OCI-LY7 (cell line): Measurements from ENCODE around the gene PHACTR1. TPM values are rescaled to one million over a fixed set of nuclear protein-coding genes. Genes with fewer than 3 reads are reported as not detected.

Experiments
- BruUV-seq: library from RNA; stranded (reverse); fragments of 400-500 nt; replicated peaks from 2 replicates; lab custom pipeline; 2021; lab: Mats Ljungman, UMichigan
- CTCF ChIA-PET: fragments of 300-600 bp; sonication (Branson Sonifier 250); formaldehyde crosslinking; loops from one replicate; lab custom pipeline; 2022; ENCODE audit warnings: antibody characterized with exemption; ENCODE audit not compliant: unreplicated experiment; lab: Charles Lee
- POLR2A ChIA-PET: fragments of 300-600 bp; sonication (Branson Sonifier 250); formaldehyde crosslinking; loops from one replicate; lab custom pipeline; 2022; ENCODE audit warnings: antibody characterized with exemption; lab: Charles Lee
- DNase-seq: peaks from one replicate; pipeline ENCODE4 v3.0.0-alpha.2; 2015; ENCODE audit warnings: low spot score
- H2AFZ ChIP-seq: fragments of 200-600 bp; sonication (generic), shearing (Covaris generic); 2 replicates; pipeline ENCODE4 v1.6.1; 2014; ENCODE audit warnings: mild to moderate bottlenecking, antibody characterized with exemption, low read length, moderate library complexity
- H3K27ac ChIP-seq: fragments of 200-600 bp; sonication (generic); 2 replicates; pipeline ENCODE4 v1.5.1; 2014; ENCODE audit warnings: mixed run types, low read depth, mild to moderate bottlenecking, moderate library complexity, low read length, inconsistent platforms; ENCODE audit not compliant: poor library complexity, severe bottlenecking
- H3K36me3 ChIP-seq: fragments of 200-600 bp; sonication (generic); 2 replicates; pipeline ENCODE4 v1.6.1; 2014; ENCODE audit warnings: mild to moderate bottlenecking, antibody characterized with exemption, low read length, moderate library complexity, mixed read lengths; ENCODE audit not compliant: insufficient read depth
- H3K4me1 ChIP-seq: fragments of 200-600 bp; sonication (generic); 2 replicates; pipeline ENCODE4 v1.5.1; 2014; ENCODE audit warnings: mild to moderate bottlenecking, low read length; ENCODE audit not compliant: insufficient read depth, poor library complexity, severe bottlenecking
- H3K4me2 ChIP-seq: fragments of 200-600 bp; sonication (generic); 2 replicates; pipeline ENCODE4 v1.6.1; 2014; ENCODE audit warnings: mild to moderate bottlenecking, low read length
- H3K4me3 ChIP-seq: fragments of 200-600 bp; sonication (generic); 2 replicates; pipeline ENCODE4 v1.5.1; 2014; ENCODE audit warnings: mild to moderate bottlenecking, low read depth, low read length; ENCODE audit not compliant: poor library complexity, severe bottlenecking
- H3K79me2 ChIP-seq: fragments of 200-600 bp; sonication (generic); 2 replicates; pipeline ENCODE4 v1.6.1; 2016; ENCODE audit warnings: low read depth, mild to moderate bottlenecking, low read length, moderate library complexity, mixed read lengths; ENCODE audit not compliant: insufficient read depth
- H3K9me2 ChIP-seq: fragments of 200-600 bp; sonication (generic); 2 replicates; pipeline ENCODE4 v1.6.1; 2016; ENCODE audit warnings: mild to moderate bottlenecking, low read length, mixed read lengths; ENCODE audit not compliant: insufficient read depth
- H3K9me3 ChIP-seq: fragments of 200-600 bp; sonication (generic); 2 replicates; pipeline ENCODE4 v1.6.1; 2014; ENCODE audit warnings: mild to moderate bottlenecking, mixed run types, low read length, mixed read lengths
- H4K20me1 ChIP-seq: fragments of 200-600 bp; sonication (generic); 2 replicates; pipeline ENCODE4 v1.6.1; 2014; ENCODE audit warnings: mild to moderate bottlenecking, antibody characterized with exemption, low read length, moderate library complexity, mixed read lengths; ENCODE audit not compliant: insufficient read depth
- EZH2phosphoT487 ChIP-seq: fragments of 200-600 bp; sonication (generic); IDR thresholded peaks from 2 replicates; pipeline ENCODE4 v1.6.1; 2018; ENCODE audit warnings: low read depth, borderline replicate concordance, mild to moderate bottlenecking, mixed run types, antibody characterized with exemption, low read length, moderate library complexity, mixed read lengths
- intact Hi-C: fragments of 100-400 bp; cut with micrococcal nuclease; formaldehyde crosslinking; loops from one replicate; pipeline ENCODE4 v1.10.0; 2022; ENCODE audit not compliant: unreplicated experiment
- total RNA-seq, 2 experiments: library from RNA; depleted of rRNA in 1 of 2; stranded (reverse); fragments of >200 nt in 1 of 2; shearing (Covaris generic) in 1 of 2; gene quantifications; 2 replicates each; pipeline ENCODE4 v1.2.3, GENCODE V29; 2014 to 2022
- TF ChIP-seq, protein P1 (sequence below): fragments of 200-600 bp; sonication (generic); conservative IDR thresholded peaks from 2 replicates; pipeline ENCODE4 v1.5.1; 2014; ENCODE audit warnings: mild to moderate bottlenecking, antibody characterized with exemption, low read length, moderate library complexity, mixed read lengths

Gene PHACTR1
- total RNA-seq, 2 experiments from 2014 or later = 25.1 to 46.6 TPM

DNA sequence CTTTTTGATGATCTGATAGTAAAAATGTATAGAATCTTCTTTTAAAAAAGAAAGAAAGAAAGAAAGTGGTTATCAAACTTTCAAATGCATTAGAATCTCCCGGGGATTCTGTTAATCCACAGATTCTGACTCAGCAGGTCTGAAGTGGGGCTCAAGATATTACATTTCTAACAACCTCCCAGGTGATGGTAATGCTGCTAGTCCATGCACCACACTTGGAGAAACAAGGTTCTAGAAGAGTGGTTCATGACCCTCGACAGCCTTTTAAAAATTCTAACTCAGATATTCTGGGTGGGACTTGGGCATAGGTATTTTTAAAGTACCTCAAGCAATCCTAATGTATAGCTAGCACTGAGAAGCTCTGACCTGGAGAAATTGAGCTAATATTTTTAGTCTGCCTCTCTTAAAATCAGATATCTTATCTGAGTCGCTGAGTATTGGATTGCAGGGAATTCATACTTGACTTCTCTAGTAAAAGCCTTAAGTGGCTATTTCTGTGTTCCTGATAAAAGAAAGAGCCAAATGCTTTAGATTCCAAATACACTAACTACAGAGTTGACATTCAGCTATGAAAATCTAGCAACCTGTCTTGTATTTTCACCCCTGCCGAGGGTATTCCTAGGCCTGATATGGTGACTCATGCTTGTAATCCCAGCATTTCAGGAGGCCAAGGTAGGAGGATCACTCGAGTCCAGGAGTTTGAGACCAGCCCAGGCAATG is 252.4 kb downstream of the PHACTR1 start:
- no TSS peak for BruUV-seq
- CTCF ChIA-PET = no interaction called here

DNA sequence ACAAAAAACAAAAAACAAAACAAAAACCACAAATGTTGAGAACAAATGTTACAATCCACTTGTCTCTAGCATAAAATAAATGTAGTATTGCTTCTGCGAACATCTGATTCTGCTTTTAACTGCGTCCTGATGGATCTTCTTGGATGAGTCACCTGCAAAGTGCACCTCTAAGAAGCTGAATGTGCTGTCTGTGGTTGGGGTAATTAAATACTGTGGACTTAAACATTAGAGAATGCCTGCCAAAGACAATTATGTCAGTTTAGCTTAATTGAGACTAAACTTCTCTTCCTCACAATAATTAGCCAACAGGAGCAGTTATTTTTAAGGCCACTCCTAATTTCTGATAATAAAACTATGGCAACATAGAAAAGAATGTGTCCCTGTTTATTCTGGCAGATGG is 253.4 kb downstream of the PHACTR1 start:
- no peaks in the 10 kb centered on the region for H3K9me2 ChIP-seq
- intact Hi-C loops = no loop called here
- no peak for DNase-seq
- no peak overlapping the region for H3K4me3 ChIP-seq
- H3K4me1 ChIP-seq = no peaks in the 10 kb centered on the region
- POLR2A ChIA-PET = no interaction called here
- H4K20me1 ChIP-seq = no peaks in the 10 kb centered on the region
- no peak overlapping the region for H2AFZ ChIP-seq
- no TSS peak for BruUV-seq
- TF ChIP-seq, protein P1, sequence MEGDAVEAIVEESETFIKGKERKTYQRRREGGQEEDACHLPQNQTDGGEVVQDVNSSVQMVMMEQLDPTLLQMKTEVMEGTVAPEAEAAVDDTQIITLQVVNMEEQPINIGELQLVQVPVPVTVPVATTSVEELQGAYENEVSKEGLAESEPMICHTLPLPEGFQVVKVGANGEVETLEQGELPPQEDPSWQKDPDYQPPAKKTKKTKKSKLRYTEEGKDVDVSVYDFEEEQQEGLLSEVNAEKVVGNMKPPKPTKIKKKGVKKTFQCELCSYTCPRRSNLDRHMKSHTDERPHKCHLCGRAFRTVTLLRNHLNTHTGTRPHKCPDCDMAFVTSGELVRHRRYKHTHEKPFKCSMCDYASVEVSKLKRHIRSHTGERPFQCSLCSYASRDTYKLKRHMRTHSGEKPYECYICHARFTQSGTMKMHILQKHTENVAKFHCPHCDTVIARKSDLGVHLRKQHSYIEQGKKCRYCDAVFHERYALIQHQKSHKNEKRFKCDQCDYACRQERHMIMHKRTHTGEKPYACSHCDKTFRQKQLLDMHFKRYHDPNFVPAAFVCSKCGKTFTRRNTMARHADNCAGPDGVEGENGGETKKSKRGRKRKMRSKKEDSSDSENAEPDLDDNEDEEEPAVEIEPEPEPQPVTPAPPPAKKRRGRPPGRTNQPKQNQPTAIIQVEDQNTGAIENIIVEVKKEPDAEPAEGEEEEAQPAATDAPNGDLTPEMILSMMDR = no peak
- H3K9me3 ChIP-seq = no peaks in the 10 kb centered on the region
- H3K36me3 ChIP-seq = no peaks in the 10 kb centered on the region
- CTCF ChIA-PET = no interaction called here
- no peak overlapping the region for H3K4me2 ChIP-seq
- H3K27ac ChIP-seq = no peak overlapping the region
- H3K79me2 ChIP-seq = no peaks in the 10 kb centered on the region

More for the DNA sequence above, 252.4 kb downstream of the PHACTR1 start:
- H3K27ac ChIP-seq = no peak overlapping the region
- no peak overlapping the region for H2AFZ ChIP-seq
- H4K20me1 ChIP-seq = no peaks in the 10 kb centered on the region
- H3K4me2 ChIP-seq = no peak overlapping the region
- POLR2A ChIA-PET = no interaction called here
- TF ChIP-seq, protein P1 = no peak
- TF ChIP-seq EZH2phosphoT487 = no peak
- no peaks in the 10 kb centered on the region for H3K4me1 ChIP-seq
- H3K9me2 ChIP-seq = no peaks in the 10 kb centered on the region
- H3K4me3 ChIP-seq = no peak overlapping the region
- H3K79me2 ChIP-seq = no peaks in the 10 kb centered on the region
- H3K9me3 ChIP-seq = no peaks in the 10 kb centered on the region
- intact Hi-C loops = no loop called here
- no peaks in the 10 kb centered on the region for H3K36me3 ChIP-seq
- DNase-seq = no peak

DNA sequence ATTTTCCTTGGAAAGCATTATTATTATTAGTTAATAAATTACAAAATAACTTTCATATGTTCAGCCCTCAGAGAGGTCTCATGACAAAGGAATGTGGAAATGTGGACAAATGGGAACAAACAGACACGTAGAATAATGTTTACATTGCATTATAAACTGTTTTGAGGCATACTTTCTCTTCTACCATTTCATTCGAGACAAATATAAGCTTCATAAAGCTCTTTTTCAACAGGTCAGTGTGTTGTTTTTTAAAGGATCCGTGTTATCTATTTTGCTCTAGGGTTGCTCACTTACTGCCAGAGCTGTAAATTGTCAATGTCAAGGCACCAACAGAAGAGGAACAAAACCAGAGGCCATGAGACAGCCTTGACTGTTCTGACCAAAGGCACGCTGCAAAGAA is 256.8 kb downstream of the PHACTR1 start:
- Histone ChIP-seq H3K9me3 (no peaks in the 10 kb centered on the region), H3K36me3 (no peaks in the 10 kb centered on the region), H3K9me2 (no peaks in the 10 kb centered on the region), H3K27ac (no peak overlapping the region), H3K4me3 (no peak overlapping the region), H3K4me2 (no peak overlapping the region), H4K20me1 (no peaks in the 10 kb centered on the region), H3K4me1 (no peaks in the 10 kb centered on the region), H2AFZ (no peak overlapping the region), H3K79me2 (no peaks in the 10 kb centered on the region)
- intact Hi-C loops = no loop called here
- ChIA-PET CTCF (no interaction called here), POLR2A (interaction anchor here (0.7 kb wide), 1 partner anchor 9 kb away, joined by 3 read pairs; no protein-coding TSS in a partner anchor)
- DNase-seq = no peak
- no peak for TF ChIP-seq EZH2phosphoT487
- TF ChIP-seq, protein P1 = no peak
- BruUV-seq = no TSS peak
